ENCODE results near the gene PNPLA8. TPM values are rescaled to one million over a fixed set of nuclear protein-coding genes. Genes with fewer than 3 reads are reported as not detected.

The PNPLA8 gene
- total RNA-seq, 1 donor = 116 TPM

- Histone ChIP-seq H3K27me3 (ENCODE audit: insufficient read depth, low read length) (peaks cover 67% of the 10 kb centered on the region), H3K9me3 (ENCODE audit: low read depth, low read length) (no peaks in the 10 kb centered on the region), H3K4me3 (ENCODE audit: low read length) (no peak overlapping the region), H3K4me1 (ENCODE audit: insufficient read depth, low read length) (peaks cover 15% of the 10 kb centered on the region)
Observed at GRCh38 chr7:108451296-108451848, 74.6 kb downstream of the PNPLA8 start.

GRCh38 chr7:108450160-108450559 lies 75.8 kb downstream of the PNPLA8 start:
- Histone ChIP-seq H3K4me1 (ENCODE audit: insufficient read depth, low read length) (peaks cover 8% of the 10 kb centered on the region), H3K27me3 (ENCODE audit: insufficient read depth, low read length) (peaks cover 62% of the 10 kb centered on the region), H3K4me3 (ENCODE audit: low read length) (no peak overlapping the region), H3K9me3 (ENCODE audit: low read depth, low read length) (no peaks in the 10 kb centered on the region)

GRCh38 chr7:108449521-108449920 lies 76.4 kb downstream of the PNPLA8 start:
- H3K9me3 ChIP-seq (ENCODE audit: low read depth, low read length) = no peaks in the 10 kb centered on the region
- H3K4me3 ChIP-seq (ENCODE audit: low read length) = no peak overlapping the region
- H3K27me3 ChIP-seq (ENCODE audit: insufficient read depth, low read length) = peaks cover 56% of the 10 kb centered on the region
- H3K4me1 ChIP-seq (ENCODE audit: insufficient read depth, low read length) = peaks cover 2% of the 10 kb centered on the region

- Histone ChIP-seq H3K9me3 (ENCODE audit: low read depth, low read length) (no peaks in the 10 kb centered on the region), H3K27me3 (ENCODE audit: insufficient read depth, low read length) (peaks cover 49% of the 10 kb centered on the region), H3K4me3 (ENCODE audit: low read length) (no peak overlapping the region), H3K4me1 (ENCODE audit: insufficient read depth, low read length) (no peaks in the 10 kb centered on the region)
Observed at GRCh38 chr7:108448584-108449505, 77.1 kb downstream of the PNPLA8 start.

- peaks cover 5% of the 10 kb centered on the region for H3K27me3 ChIP-seq (ENCODE audit: insufficient read depth, low read length)
- no peaks in the 10 kb centered on the region for H3K9me3 ChIP-seq (ENCODE audit: low read depth, low read length)
- H3K4me3 ChIP-seq (ENCODE audit: low read length) = no peak overlapping the region
- no peaks in the 10 kb centered on the region for H3K4me1 ChIP-seq (ENCODE audit: insufficient read depth, low read length)
Observed at GRCh38 chr7:108442039-108442568, 83.8 kb downstream of the PNPLA8 start.

- no peaks in the 10 kb centered on the region for H3K4me1 ChIP-seq (ENCODE audit: insufficient read depth, low read length)
- H3K4me3 ChIP-seq (ENCODE audit: low read length) = no peak overlapping the region
- H3K27me3 ChIP-seq (ENCODE audit: insufficient read depth, low read length) = peaks cover 7% of the 10 kb centered on the region
- H3K9me3 ChIP-seq (ENCODE audit: low read depth, low read length) = no peaks in the 10 kb centered on the region
Observed at GRCh38 chr7:108441392-108441955, 84.5 kb downstream of the PNPLA8 start.

GRCh38 chr7:108440613-108441012 lies 85.3 kb downstream of the PNPLA8 start:
- Histone ChIP-seq H3K27me3 (ENCODE audit: insufficient read depth, low read length) (peaks cover 7% of the 10 kb centered on the region), H3K4me1 (ENCODE audit: insufficient read depth, low read length) (no peaks in the 10 kb centered on the region), H3K9me3 (ENCODE audit: low read depth, low read length) (no peaks in the 10 kb centered on the region), H3K4me3 (ENCODE audit: low read length) (no peak overlapping the region)

GRCh38 chr7:108436906-108437305 lies 89.0 kb downstream of the PNPLA8 start:
- H3K27me3 ChIP-seq (ENCODE audit: insufficient read depth, low read length) = peaks cover 7% of the 10 kb centered on the region
- no peaks in the 10 kb centered on the region for H3K4me1 ChIP-seq (ENCODE audit: insufficient read depth, low read length)
- H3K4me3 ChIP-seq (ENCODE audit: low read length) = no peak overlapping the region
- no peaks in the 10 kb centered on the region for H3K9me3 ChIP-seq (ENCODE audit: low read depth, low read length)

GRCh38 chr7:108434010-108434409 lies 91.9 kb downstream of the PNPLA8 start:
- H3K27me3 ChIP-seq (ENCODE audit: insufficient read depth, low read length) = peaks cover 7% of the 10 kb centered on the region
- no peaks in the 10 kb centered on the region for H3K4me1 ChIP-seq (ENCODE audit: insufficient read depth, low read length)
- H3K9me3 ChIP-seq (ENCODE audit: low read depth, low read length) = no peaks in the 10 kb centered on the region
- H3K4me3 ChIP-seq (ENCODE audit: low read length) = no peak overlapping the region

GRCh38 chr7:108431099-108431498 lies 94.8 kb downstream of the PNPLA8 start:
- Histone ChIP-seq H3K4me1 (ENCODE audit: insufficient read depth, low read length) (no peaks in the 10 kb centered on the region), H3K9me3 (ENCODE audit: low read depth, low read length) (no peaks in the 10 kb centered on the region), H3K27me3 (ENCODE audit: insufficient read depth, low read length) (peaks cover 4% of the 10 kb centered on the region), H3K4me3 (ENCODE audit: low read length) (no peak overlapping the region)

GRCh38 chr7:108430664-108431063 lies 95.3 kb downstream of the PNPLA8 start:
- no peak overlapping the region for H3K4me3 ChIP-seq (ENCODE audit: low read length)
- H3K27me3 ChIP-seq (ENCODE audit: insufficient read depth, low read length) = peaks cover 4% of the 10 kb centered on the region
- H3K4me1 ChIP-seq (ENCODE audit: insufficient read depth, low read length) = no peaks in the 10 kb centered on the region
- H3K9me3 ChIP-seq (ENCODE audit: low read depth, low read length) = no peaks in the 10 kb centered on the region

GRCh38 chr7:108427766-108428165 lies 98.2 kb downstream of the PNPLA8 start:
- H3K4me3 ChIP-seq (ENCODE audit: low read length) = no peak overlapping the region
- no peaks in the 10 kb centered on the region for H3K4me1 ChIP-seq (ENCODE audit: insufficient read depth, low read length)
- H3K9me3 ChIP-seq (ENCODE audit: low read depth, low read length) = no peaks in the 10 kb centered on the region
- H3K27me3 ChIP-seq (ENCODE audit: insufficient read depth, low read length) = peaks cover 6% of the 10 kb centered on the region

GRCh38 chr7:108425714-108426275 lies 100.1 kb downstream of the PNPLA8 start:
- H3K4me1 ChIP-seq (ENCODE audit: insufficient read depth, low read length) = no peaks in the 10 kb centered on the region
- no peaks in the 10 kb centered on the region for H3K9me3 ChIP-seq (ENCODE audit: low read depth, low read length)
- H3K27me3 ChIP-seq (ENCODE audit: insufficient read depth, low read length) = peaks cover 11% of the 10 kb centered on the region
- no peak overlapping the region for H3K4me3 ChIP-seq (ENCODE audit: low read length)

- H3K4me1 ChIP-seq (ENCODE audit: insufficient read depth, low read length) = no peaks in the 10 kb centered on the region
- H3K9me3 ChIP-seq (ENCODE audit: low read depth, low read length) = no peaks in the 10 kb centered on the region
- no peak overlapping the region for H3K4me3 ChIP-seq (ENCODE audit: low read length)
- peaks cover 26% of the 10 kb centered on the region for H3K27me3 ChIP-seq (ENCODE audit: insufficient read depth, low read length)
Observed at GRCh38 chr7:108424013-108424412, 101.9 kb downstream of the PNPLA8 start.

Measured in mononuclear cell (primary cell).